HG02571 (cell line): ENCODE results near the gene HPS5.
A peak's percentile ranks its signal among the peaks of the same experiment; 100 is the strongest.

Experiments used
- ATAC-seq: cut with Tn5 transposase; IDR thresholded peaks from one replicate; pipeline ENCODE4 v1.9.1; 2021; ENCODE audit warnings: mild to moderate bottlenecking, moderate library complexity; ENCODE audit not compliant: unreplicated experiment

Gene HPS5

GRCh38 chr11:18319914-18320313 is 2.0 kb downstream of the HPS5 start:
- no peak for ATAC-seq

- ATAC-seq = no peak
These were observed 4.4 kb downstream of the HPS5 start for GRCh38 chr11:18317551-18317950.

- ATAC-seq = no peak
These were observed 6.0 kb downstream of the HPS5 start for GRCh38 chr11:18315893-18316292.

- ATAC-seq = no peak
These were observed 7.0 kb downstream of the HPS5 start for GRCh38 chr11:18314784-18315523.

- no peak for ATAC-seq
These were observed 7.8 kb downstream of the HPS5 start for GRCh38 chr11:18313965-18314763.

GRCh38 chr11:18312663-18313420 is 9.1 kb downstream of the HPS5 start:
- no peak for ATAC-seq

GRCh38 chr11:18312012-18312411 is 9.9 kb downstream of the HPS5 start:
- no peak for ATAC-seq

- no peak for ATAC-seq
These were observed 11.1 kb downstream of the HPS5 start for GRCh38 chr11:18310800-18311340.

- no peak for ATAC-seq
These were observed 12.2 kb downstream of the HPS5 start for GRCh38 chr11:18309691-18310090.

- ATAC-seq = no peak
These were observed 13.7 kb downstream of the HPS5 start for GRCh38 chr11:18308242-18308641.

GRCh38 chr11:18307461-18308139 is 14.3 kb downstream of the HPS5 start:
- no peak for ATAC-seq

- ATAC-seq = no peak
These were observed 17.2 kb downstream of the HPS5 start for GRCh38 chr11:18304745-18305144.

GRCh38 chr11:18299721-18300120 is 22.2 kb downstream of the HPS5 start:
- ATAC-seq = no peak

- no peak for ATAC-seq
These were observed 26.6 kb downstream of the HPS5 start for GRCh38 chr11:18295316-18295715.

- ATAC-seq = no peak
These were observed 27.1 kb downstream of the HPS5 start for GRCh38 chr11:18294862-18295261.

GRCh38 chr11:18288911-18289310 is 33.0 kb downstream of the HPS5 start:
- no peak for ATAC-seq

- no peak for ATAC-seq
These were observed 36.1 kb downstream of the HPS5 start for GRCh38 chr11:18285841-18286240.

GRCh38 chr11:18282626-18283025 is 39.3 kb downstream of the HPS5 start:
- no peak for ATAC-seq

- ATAC-seq = peak; percentile 80
These were observed 41.4 kb downstream of the HPS5 start for GRCh38 chr11:18280438-18281045.

- no peak for ATAC-seq
These were observed 44.2 kb downstream of the HPS5 start for GRCh38 chr11:18277565-18278271.
